Measurements from ENCODE around the gene CACNA1S. TPM values are rescaled to one million over a fixed set of nuclear protein-coding genes. Genes with fewer than 3 reads are reported as not detected.
A peak's percentile ranks its signal among the peaks of the same experiment; 100 is the strongest.

CACNA1S gene
- total and polyA plus RNA-seq, 7 donors, result 0.01 TPM; not detected in 6

GRCh38 chr1:201110616-201111015 lies 1.6 kb downstream of the CACNA1S start:
- Histone ChIP-seq H3K4me1 (peaks cover 0 to 14% (median 10%) of the 10 kb centered on the region in 4 donors), H3K36me3 (no peaks in the 10 kb centered on the region), H3K9me3 (no peaks in the 10 kb centered on the region), H3K27ac (no peak overlapping the region), H3K4me3 (no peak overlapping the region), H3K27me3 (peaks cover 5 to 6% (median 5%) of the 10 kb centered on the region in 3 donors)
- intact Hi-C loops (cut with DNase I), result loop anchor here (5.0 kb wide), 1 partner anchor 68 kb away; no protein-coding TSS in a partner anchor
- TF ChIP-seq POLR2AphosphoS5 (IDR thresholded peaks at IDR 0.05) (no peak), POLR2A (IDR thresholded peaks at IDR 0.05) (no peak), EP300 (IDR thresholded peaks at IDR 0.05) (no peak)
- TF ChIP-seq, protein P1, sequence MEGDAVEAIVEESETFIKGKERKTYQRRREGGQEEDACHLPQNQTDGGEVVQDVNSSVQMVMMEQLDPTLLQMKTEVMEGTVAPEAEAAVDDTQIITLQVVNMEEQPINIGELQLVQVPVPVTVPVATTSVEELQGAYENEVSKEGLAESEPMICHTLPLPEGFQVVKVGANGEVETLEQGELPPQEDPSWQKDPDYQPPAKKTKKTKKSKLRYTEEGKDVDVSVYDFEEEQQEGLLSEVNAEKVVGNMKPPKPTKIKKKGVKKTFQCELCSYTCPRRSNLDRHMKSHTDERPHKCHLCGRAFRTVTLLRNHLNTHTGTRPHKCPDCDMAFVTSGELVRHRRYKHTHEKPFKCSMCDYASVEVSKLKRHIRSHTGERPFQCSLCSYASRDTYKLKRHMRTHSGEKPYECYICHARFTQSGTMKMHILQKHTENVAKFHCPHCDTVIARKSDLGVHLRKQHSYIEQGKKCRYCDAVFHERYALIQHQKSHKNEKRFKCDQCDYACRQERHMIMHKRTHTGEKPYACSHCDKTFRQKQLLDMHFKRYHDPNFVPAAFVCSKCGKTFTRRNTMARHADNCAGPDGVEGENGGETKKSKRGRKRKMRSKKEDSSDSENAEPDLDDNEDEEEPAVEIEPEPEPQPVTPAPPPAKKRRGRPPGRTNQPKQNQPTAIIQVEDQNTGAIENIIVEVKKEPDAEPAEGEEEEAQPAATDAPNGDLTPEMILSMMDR (IDR thresholded peaks at IDR 0.05), result no peak
- WGBS, 2 donors, result 90 to 92% methylated on average over 5 of the region's 5 CpGs
- DNase-seq, result peak; percentile 29

DNA sequence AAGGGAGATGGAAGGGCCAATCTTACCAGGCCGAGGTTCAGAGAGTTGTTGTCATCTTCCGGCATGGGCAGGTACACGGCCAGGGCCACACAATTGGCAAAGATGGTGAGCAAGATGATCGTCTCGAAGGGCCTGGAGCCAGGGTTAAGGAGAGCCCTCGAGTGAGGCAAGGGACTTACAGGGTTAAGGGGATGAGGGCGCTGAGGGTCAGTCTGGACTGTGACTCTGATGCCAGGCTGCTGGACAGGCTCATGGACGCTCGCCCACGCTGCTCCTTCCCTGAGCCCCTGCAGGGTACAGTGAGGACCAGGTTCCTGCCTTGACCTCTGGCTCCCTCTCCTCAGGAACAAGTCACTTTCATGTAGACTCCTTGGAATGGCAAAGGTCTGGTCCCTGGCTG lies 2.1 kb downstream of the CACNA1S start:
- H3K4me3 ChIP-seq, result no peak overlapping the region
- peaks cover 0 to 13% (median 10%) of the 10 kb centered on the region in 4 donors for H3K4me1 ChIP-seq
- no peaks in the 10 kb centered on the region for H3K9me3 ChIP-seq
- WGBS, 2 donors, result 84 to 92% methylated on average over 10 of the region's 10 CpGs
- TF ChIP-seq, protein P1 (IDR thresholded peaks at IDR 0.05), result no peak
- TF ChIP-seq POLR2A (IDR thresholded peaks at IDR 0.05) (no peak), EP300 (IDR thresholded peaks at IDR 0.05) (no peak), POLR2AphosphoS5 (IDR thresholded peaks at IDR 0.05) (no peak)
- H3K36me3 ChIP-seq, result no peaks in the 10 kb centered on the region
- DNase-seq, result peak; percentile 53
- intact Hi-C loops (cut with DNase I), result loop anchor here (5.0 kb wide), 1 partner anchor 68 kb away; no protein-coding TSS in a partner anchor
- peaks cover 3 to 6% (median 4%) of the 10 kb centered on the region in 3 donors for H3K27me3 ChIP-seq
- H3K27ac ChIP-seq, result no peak overlapping the region

- TF ChIP-seq POLR2A (IDR thresholded peaks at IDR 0.05) (no peak), POLR2AphosphoS5 (IDR thresholded peaks at IDR 0.05) (no peak), EP300 (IDR thresholded peaks at IDR 0.05) (no peak)
- TF ChIP-seq, protein P1 (IDR thresholded peaks at IDR 0.05), result no peak
- peaks cover 0 to 8% (median 6%) of the 10 kb centered on the region in 4 donors for H3K4me1 ChIP-seq
- no peak for DNase-seq
- H3K9me3 ChIP-seq, result no peaks in the 10 kb centered on the region
- peaks cover 0 to under 1% (median 0%) of the 10 kb centered on the region in 3 donors for H3K27me3 ChIP-seq
- no peak overlapping the region for H3K4me3 ChIP-seq
- no peaks in the 10 kb centered on the region for H3K36me3 ChIP-seq
- WGBS, 2 donors, result 96 to 97% methylated on average over 1 of the region's 1 CpG
- intact Hi-C loops (cut with DNase I), result loop anchor here (5.0 kb wide), 1 partner anchor 67 kb away; no protein-coding TSS in a partner anchor
- H3K27ac ChIP-seq, result no peak overlapping the region
Observed at GRCh38 chr1:201109651-201110050, 2.6 kb downstream of the CACNA1S start.

DNA sequence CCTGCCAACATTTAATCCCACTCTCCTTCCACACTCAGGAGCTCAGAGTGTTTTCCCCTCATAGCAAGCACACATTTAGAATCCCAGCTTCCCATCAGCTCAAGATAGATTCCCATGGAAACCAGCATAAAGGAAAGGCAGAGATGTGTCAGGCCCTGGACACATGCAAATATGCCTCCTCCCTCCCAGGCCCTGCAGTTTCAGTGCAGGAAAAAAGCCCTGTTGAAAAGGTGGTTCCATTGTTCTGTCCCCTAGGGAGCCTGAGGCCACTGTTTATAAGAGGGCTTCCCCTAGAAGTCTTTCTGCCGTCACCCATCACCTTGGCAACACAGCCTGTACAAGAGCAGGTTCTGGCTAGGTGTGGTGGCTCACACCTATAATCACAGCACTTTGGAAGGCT lies 3.6 kb downstream of the CACNA1S start:
- Histone ChIP-seq H3K9me3 (no peaks in the 10 kb centered on the region), H3K27ac (no peak overlapping the region), H3K4me3 (no peak overlapping the region), H3K36me3 (no peaks in the 10 kb centered on the region), H3K4me1 (no peaks in the 10 kb centered on the region), H3K27me3 (no peaks in the 10 kb centered on the region)
- DNase-seq, result no peak
- 70 to 85% methylated on average over 1 of the region's 1 CpG for WGBS, 2 donors
- TF ChIP-seq POLR2AphosphoS5 (IDR thresholded peaks at IDR 0.05), result no peak
- TF ChIP-seq EP300 (IDR thresholded peaks at IDR 0.05), result no peak
- TF ChIP-seq, protein P1 (IDR thresholded peaks at IDR 0.05), result no peak
- TF ChIP-seq POLR2A (IDR thresholded peaks at IDR 0.05), result no peak
- intact Hi-C loops (cut with DNase I), result no loop called here

DNA sequence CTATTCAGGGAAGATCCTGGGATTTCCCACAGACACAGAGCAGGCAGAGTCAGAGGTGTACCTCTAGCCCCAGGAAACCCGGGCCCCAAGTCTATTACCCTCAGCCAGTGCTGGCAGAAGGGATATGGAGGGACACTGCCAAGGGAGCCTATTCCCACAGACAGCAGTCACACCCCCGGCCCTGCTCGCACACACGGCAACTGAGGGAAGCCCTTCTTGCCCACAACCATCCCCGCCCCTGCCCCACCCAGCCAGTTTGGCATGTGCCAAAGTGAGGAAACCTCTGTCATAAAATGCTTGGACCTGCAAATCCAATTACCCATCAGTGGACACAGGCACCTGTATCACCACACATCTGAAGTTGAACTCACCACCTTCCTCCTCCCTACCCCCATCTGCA lies 6.5 kb downstream of the CACNA1S start:
- 34 to 81% methylated on average over 5 of the region's 5 CpGs for WGBS, 2 donors
- TF ChIP-seq, protein P1 (IDR thresholded peaks at IDR 0.05), result no peak
- TF ChIP-seq POLR2A (IDR thresholded peaks at IDR 0.05) (no peak), POLR2AphosphoS5 (IDR thresholded peaks at IDR 0.05) (no peak), EP300 (IDR thresholded peaks at IDR 0.05) (no peak)
- intact Hi-C loops (cut with DNase I), result no loop called here
- H3K27me3 ChIP-seq, result no peaks in the 10 kb centered on the region
- no peak overlapping the region for H3K4me3 ChIP-seq
- no peaks in the 10 kb centered on the region for H3K36me3 ChIP-seq
- H3K9me3 ChIP-seq, result no peaks in the 10 kb centered on the region
- no peaks in the 10 kb centered on the region for H3K4me1 ChIP-seq
- H3K27ac ChIP-seq, result no peak overlapping the region
- DNase-seq, result no peak

Measured in sigmoid colon (tissue), 7 donors.